Measurements from ENCODE around the gene NT5M.
"Not testable (repeated sequence)": the region's sequence is repeated elsewhere in the genome, so short reads cannot be mapped to it uniquely, and the experiment has no call there.

NT5M gene

DNA sequence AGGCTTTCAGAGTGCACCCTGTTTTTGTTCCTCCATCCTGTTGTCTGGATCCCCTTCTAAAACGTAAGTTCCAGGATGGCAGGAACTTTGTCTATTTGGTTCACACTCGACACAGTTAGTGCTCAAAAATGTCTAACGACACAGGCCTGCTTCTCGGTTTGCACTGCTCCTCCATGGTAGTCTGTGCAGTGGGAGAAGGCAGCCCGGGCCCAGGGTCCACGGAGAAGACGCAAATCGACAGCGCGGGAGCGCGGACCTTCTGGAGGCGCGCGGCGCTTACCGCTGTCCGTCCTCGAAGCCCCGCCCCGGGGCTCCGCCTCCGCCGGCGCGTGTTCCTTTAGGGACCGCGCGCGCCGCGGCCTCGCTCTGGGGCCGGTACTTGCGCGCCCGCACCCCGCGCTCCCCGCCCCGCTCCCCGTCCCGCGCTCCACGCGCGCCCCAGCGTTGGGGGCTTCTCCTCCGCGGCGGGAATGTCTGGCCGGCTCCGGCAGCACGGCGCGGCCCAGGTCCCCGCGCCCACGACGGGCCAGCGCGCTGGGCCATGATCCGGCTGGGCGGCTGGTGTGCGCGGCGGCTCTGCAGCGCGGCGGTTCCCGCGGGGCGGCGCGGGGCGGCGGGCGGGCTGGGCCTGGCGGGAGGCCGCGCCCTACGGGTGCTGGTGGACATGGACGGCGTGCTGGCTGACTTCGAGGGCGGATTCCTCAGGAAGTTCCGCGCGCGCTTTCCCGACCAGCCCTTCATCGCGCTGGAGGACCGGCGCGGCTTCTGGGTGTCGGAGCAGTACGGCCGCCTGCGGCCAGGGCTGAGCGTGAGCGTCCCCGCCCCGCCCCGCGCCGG is at the start of gene NT5M:
NT5M (plus strand) TSS at position 364 of the 837 bp plus-strand sequence; CDS start at position 542, 178 bp downstream.
- peak; percentile 44 for DNase-seq

- DNase-seq = no peak
These were observed 49.8 kb upstream of the NT5M start for GRCh38 chr17:17253406-17253805.

DNA sequence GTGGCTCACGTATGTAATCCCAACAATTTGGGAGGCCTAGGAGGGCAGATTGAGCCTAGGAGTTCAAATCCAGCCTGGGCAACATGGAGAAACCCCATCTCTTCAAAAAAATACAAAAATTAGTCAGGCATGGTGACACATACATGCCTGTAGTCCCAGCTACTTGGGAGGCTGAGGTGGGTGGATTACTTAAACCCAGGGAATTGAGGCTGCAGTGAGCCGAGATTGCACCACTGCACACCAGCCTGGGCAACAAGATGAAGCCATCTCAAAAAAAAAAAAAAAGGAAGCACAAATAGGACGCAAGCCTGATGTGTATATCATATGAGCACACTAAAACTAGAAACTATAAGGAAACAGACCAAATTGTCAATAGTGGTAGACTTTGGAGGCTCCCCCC is 49.1 kb upstream of the NT5M start:
- no peak for DNase-seq

GRCh38 chr17:17255689-17256088 is 47.5 kb upstream of the NT5M start:
- DNase-seq = not testable (repeated sequence)

GRCh38 chr17:17256316-17256715 is 46.9 kb upstream of the NT5M start:
- no peak for DNase-seq

- DNase-seq = no peak
These were observed 45.2 kb upstream of the NT5M start for GRCh38 chr17:17258011-17258410.

- no peak for DNase-seq
These were observed 44.2 kb upstream of the NT5M start for GRCh38 chr17:17258998-17259397.

DNA sequence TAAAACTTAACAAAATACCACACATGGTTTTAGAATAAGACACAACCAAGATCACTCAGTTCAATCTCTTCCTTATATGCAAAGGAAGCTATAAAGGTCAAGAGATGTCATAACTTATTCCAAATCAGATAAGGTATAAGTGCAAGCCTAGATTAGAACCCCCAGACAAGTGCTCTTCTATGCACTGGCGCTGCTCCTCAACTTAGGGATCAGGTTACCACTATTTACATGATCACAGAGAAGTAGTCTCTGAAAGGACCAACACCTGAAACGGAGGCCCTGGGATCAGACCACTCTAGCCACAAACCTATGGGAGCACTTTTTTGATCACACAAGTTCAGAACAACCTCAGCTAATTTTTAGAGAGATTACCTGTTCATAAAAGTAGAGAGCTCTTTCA is 38.7 kb upstream of the NT5M start:
- DNase-seq = no peak

DNA sequence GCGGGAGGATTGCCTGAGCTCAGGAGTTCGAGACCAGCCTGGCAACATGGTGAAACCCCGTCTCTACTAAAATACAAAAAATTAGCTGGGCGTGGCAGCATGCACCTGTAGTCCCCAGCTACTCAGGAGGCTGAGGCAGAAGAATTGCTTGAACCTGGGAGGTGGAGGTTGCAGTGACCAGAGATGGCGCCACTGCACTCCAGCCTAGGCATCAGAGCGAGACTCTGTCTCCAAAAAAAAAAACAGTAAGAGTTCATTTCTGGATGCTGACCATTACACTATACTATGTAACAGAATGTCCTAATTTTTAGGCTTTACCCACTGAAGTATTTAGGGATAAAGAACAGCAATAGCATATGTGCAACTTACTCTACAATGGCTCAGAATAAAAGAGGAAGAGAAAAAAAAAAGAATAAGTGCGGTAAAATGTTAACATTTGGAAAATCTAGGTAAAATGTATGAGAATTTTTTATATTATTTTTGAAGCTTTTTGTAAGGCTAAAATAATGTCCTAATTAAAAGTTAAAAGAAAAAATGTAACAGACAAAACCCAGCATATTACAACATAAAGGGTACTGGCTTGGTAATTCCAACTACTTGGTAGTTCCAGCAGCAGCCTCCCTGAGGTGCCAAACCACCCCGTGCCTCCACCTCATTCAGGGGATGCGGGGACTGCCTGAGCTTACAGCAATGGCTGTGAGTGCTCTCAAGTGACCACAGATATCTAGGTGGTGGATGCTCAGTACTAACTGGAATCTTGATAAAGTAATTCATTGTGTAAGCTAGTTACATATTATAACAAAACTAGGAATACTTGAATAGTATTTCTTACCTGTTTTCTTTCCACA is 33.0 kb upstream of the NT5M start:
- no peak for DNase-seq

DNA sequence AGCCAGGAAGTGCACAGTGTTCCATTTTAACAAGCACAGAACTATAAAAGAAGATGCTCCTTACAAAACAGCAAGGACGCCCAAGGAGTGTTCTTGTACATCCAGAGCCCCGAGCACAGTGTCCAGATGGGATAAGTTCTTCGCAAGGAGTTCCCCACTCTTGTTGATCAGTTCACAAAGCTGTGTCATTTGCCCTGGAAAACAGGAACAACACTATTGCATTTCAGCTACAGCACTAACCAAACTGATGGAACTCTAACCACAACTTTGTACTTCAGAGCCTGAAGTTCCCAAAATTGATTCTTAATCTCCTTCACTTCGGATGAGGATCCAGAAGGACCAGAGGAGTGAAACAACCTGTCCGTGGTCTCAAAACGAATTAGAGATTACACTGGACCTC is 27.2 kb upstream of the NT5M start:
- no peak for DNase-seq

DNA sequence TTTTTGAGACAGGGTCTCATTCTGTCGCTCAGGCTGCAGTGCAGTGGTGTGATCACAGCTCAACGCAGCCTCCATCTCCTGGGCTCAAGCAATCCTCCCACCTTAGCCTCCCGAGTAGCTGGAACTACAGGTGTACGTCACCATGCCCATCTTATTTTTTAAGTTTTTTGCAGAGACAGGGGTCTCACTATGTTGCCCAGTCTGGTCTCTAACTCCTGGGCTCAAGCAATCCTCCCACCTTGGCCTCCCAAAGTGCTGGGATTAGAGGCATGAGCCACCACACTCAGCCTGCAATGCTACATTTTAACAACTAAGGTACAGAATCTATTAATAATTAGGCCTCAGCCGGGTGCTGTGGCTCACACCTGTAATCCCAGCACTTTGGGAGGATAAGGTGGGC is 25.7 kb upstream of the NT5M start:
- not testable (repeated sequence) for DNase-seq

DNA sequence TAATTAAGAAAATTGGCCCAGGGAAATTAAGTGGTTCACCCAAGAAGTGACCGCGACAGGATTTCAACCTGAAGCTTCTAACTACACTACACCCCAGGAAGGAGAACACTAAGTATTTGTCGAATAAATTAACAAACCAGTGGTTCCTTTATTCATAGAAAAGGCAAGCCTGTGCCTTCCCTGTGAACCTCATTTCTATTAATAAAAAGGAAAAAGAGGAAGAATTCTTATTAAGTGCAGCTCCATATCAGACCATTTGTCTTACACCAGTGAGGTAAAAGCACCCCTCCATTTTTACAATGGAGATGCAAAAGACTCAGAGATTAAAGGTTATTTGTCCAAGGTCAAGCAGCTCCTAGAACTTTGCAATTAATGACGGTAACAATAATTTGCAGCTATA is 23.9 kb upstream of the NT5M start:
- DNase-seq = no peak

- DNase-seq = peak; percentile 98
These were observed 22.3 kb upstream of the NT5M start, which contains the start of gene COPS3 for GRCh38 chr17:17280613-17281549. Gene COPS3, minus strand, starts transcription at chr17:17281246. Its CDS starts 60 bp downstream, at chr17:17281186.

DNA sequence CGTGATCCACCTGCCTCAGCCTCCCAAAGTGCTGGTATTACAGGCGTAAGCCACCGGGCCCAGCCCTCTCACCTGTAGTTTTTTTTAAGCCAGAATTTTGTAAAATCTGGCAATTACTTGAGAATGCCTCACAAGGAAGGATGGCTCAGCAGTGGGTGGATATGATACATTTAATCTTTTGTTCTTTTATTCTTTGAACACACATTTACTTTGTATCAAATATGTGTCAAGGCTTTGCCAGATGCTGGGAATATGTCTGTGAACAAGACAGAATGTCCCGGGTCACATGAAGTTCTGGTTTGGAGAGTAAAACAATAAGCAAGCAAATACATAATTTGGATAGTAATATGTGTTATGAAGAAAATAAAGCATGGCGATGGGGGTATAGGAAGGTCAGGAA is 17.2 kb upstream of the NT5M start:
- no peak for DNase-seq

- no peak for DNase-seq
These were observed 14.1 kb upstream of the NT5M start for GRCh38 chr17:17289086-17289485.

GRCh38 chr17:17289701-17290100 is 13.5 kb upstream of the NT5M start:
- no peak for DNase-seq

DNA sequence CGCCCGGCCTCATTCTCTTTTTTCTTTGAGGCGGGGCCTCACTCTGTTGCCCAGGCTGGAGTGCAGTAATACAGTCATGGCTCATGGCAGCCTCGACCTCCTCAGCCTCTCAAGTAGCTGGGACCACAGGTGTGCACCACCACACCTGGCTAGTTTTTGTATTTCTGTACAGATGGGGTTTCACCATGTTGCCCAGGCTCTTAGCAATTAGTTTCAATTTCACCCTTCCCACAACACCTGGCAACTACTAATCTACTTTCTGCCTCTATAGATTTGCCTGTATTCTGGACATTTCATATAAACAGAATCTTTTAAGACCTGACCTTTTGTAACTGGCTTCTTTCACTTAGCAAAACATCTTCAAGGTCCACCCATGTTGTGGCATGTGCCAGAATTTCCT is 8.0 kb upstream of the NT5M start:
- no peak for DNase-seq

GRCh38 chr17:17297217-17297616 is 6.0 kb upstream of the NT5M start:
- DNase-seq = no peak

- DNase-seq = no peak
These were observed 5.1 kb upstream of the NT5M start for GRCh38 chr17:17298108-17298507.

DNA sequence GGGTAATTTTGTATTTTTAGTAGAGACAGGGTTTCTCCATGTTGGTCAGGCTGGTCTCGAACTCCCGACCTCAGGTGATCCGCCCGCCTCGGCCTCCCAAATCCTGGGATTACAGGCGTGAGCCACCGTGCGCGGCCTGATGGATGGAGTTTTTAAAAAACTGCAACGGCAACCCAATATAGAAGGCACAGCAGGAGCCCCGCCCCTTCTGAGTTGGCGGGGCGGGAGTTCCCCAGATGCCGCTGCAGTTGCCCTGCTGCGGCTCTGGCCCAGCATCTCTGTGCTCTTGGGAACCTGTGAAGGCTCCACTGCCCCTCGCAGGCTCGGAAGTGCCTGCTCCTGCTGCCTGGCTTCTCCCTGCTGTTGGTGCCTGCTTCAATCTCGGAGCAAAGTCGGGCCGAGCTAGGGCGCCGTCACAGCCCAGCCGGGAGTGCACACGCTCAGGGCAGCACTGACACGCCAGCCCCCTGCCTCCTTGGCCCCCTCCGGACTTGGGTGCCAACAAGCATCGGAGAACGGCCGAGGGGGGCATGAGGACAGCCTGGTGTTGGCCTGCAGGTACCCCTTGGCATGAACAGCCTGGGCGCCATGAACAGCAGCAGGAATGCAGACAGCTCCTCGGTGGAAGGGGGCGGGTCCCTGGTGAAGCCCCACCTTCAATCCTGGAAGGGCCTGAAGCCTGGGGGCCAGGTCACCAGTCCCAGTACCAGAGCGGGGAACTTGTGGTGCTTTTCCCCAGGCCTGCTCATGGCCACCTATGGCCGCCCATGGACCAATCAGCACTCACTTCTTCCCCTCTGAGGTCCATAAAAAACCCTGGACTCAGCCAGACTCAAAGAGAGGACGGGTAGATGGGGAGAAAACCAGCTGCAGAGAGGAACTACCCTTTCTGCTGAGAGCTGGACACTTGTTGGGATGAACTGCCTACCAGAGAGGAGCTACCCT is 2.3 kb upstream of the NT5M start:
- peak; percentile 38 for DNase-seq

GRCh38 chr17:17301659-17302058 is 1.5 kb upstream of the NT5M start:
- not testable (repeated sequence) for DNase-seq

Measured in CD4-positive, alpha-beta T cell treated with Interleukin-4 for 4 hours (primary cell).